GM19452 (cell line): Measurements from ENCODE around the gene RANBP3L.

ENCODE experiments used
- ATAC-seq: cut with Tn5 transposase; IDR thresholded peaks from one replicate; pipeline ENCODE4 v1.9.1; 2021; ENCODE audit not compliant: unreplicated experiment

Gene RANBP3L

GRCh38 chr5:36246036-36246800, 55.5 kb downstream of the RANBP3L start:
- ATAC-seq, result no peak

- no peak for ATAC-seq
Observed at GRCh38 chr5:36244076-36244475, 57.6 kb downstream of the RANBP3L start.

- no peak for ATAC-seq
Observed at GRCh38 chr5:36243653-36244052, 58.0 kb downstream of the RANBP3L start.

- ATAC-seq, result no peak
Observed at GRCh38 chr5:36242534-36243485, 58.9 kb downstream of the RANBP3L start.

GRCh38 chr5:36241631-36242533, 59.8 kb downstream of the RANBP3L start, which contains the start of gene NADK2:
TSS of gene NADK2 (minus strand) at chr5:36241925. CDS start at chr5:36241798, 127 bp downstream.
- ATAC-seq, result peak; percentile 88

GRCh38 chr5:36240779-36241630, 60.7 kb downstream of the RANBP3L start:
- ATAC-seq, result peak; percentile 23

GRCh38 chr5:36239370-36240293, 62.1 kb downstream of the RANBP3L start:
- no peak for ATAC-seq

- ATAC-seq, result no peak
Observed at GRCh38 chr5:36238502-36239295, 63.0 kb downstream of the RANBP3L start.

- no peak for ATAC-seq
Observed at GRCh38 chr5:36237751-36238150, 64.0 kb downstream of the RANBP3L start.

GRCh38 chr5:36236801-36237200, 64.9 kb downstream of the RANBP3L start:
- ATAC-seq, result no peak

GRCh38 chr5:36232533-36232932, 69.2 kb downstream of the RANBP3L start:
- ATAC-seq, result no peak

GRCh38 chr5:36230151-36230790, 71.4 kb downstream of the RANBP3L start:
- ATAC-seq, result no peak

- no peak for ATAC-seq
Observed at GRCh38 chr5:36228505-36228904, 73.2 kb downstream of the RANBP3L start.

GRCh38 chr5:36227046-36227445, 74.7 kb downstream of the RANBP3L start:
- no peak for ATAC-seq

- ATAC-seq, result no peak
Observed at GRCh38 chr5:36222620-36223019, 79.1 kb downstream of the RANBP3L start.

GRCh38 chr5:36217988-36218387, 83.7 kb downstream of the RANBP3L start:
- ATAC-seq, result no peak

GRCh38 chr5:36217567-36217966, 84.1 kb downstream of the RANBP3L start:
- ATAC-seq, result no peak

- ATAC-seq, result no peak
Observed at GRCh38 chr5:36215910-36216309, 85.8 kb downstream of the RANBP3L start.
